Hepatocyte (in vitro differentiated cells): ENCODE measurements around the gene LCLAT1. TPM values are rescaled to one million over a fixed set of nuclear protein-coding genes. Genes with fewer than 3 reads are reported as not detected.
A peak's percentile ranks its signal among the peaks of the same experiment; 100 is the strongest.

Source experiments
- DNase-seq: peaks from one replicate; pipeline ENCODE4 v3.0.0-alpha.2; 2016; ENCODE audit warnings: low spot score
- H2AFZ ChIP-seq: fragments of 200-600 bp; sonication (generic); 2 replicates; pipeline ENCODE4 v1.6.0; 2016; ENCODE audit warnings: antibody characterized with exemption, mild to moderate bottlenecking
- H3K27ac ChIP-seq: fragments of 200-600 bp; sonication (generic); 2 replicates; pipeline ENCODE4 v1.5.1; 2016; ENCODE audit warnings: mild to moderate bottlenecking
- H3K27me3 ChIP-seq: fragments of 200-600 bp; sonication (generic); 2 replicates; pipeline ENCODE4 v1.6.1; 2016
- H3K36me3 ChIP-seq: fragments of 200-600 bp; sonication (generic); replicated peaks from 2 replicates; pipeline ENCODE4 v1.5.1; 2016; ENCODE audit warnings: low read depth; ENCODE audit not compliant: insufficient read depth
- H3K4me1 ChIP-seq: fragments of 200-600 bp; sonication (generic); 2 replicates; pipeline ENCODE4 v1.5.1; 2016; ENCODE audit warnings: mild to moderate bottlenecking, moderate library complexity; ENCODE audit not compliant: insufficient read depth
- H3K4me2 ChIP-seq: fragments of 200-600 bp; sonication (generic); 2 replicates; pipeline ENCODE4 v1.6.0; 2016
- H3K4me3 ChIP-seq: fragments of 200-600 bp; sonication (generic); 2 replicates; pipeline ENCODE4 v1.5.1; 2016; ENCODE audit warnings: mild to moderate bottlenecking
- H3K79me2 ChIP-seq: fragments of 200-600 bp; sonication (generic); 2 replicates; pipeline ENCODE4 v1.6.0; 2017; ENCODE audit warnings: mild to moderate bottlenecking
- H3K9me2 ChIP-seq: fragments of 200-600 bp; sonication (generic); replicated peaks from 2 replicates; pipeline ENCODE4 v1.6.0; 2017; ENCODE audit warnings: mild to moderate bottlenecking; ENCODE audit not compliant: insufficient read depth
- H3K9me3 ChIP-seq: fragments of 200-600 bp; sonication (generic); 2 replicates; pipeline ENCODE4 v1.5.1; 2016; ENCODE audit warnings: low read depth, mild to moderate bottlenecking
- H4K20me1 ChIP-seq: fragments of 200-600 bp; sonication (generic); 2 replicates; pipeline ENCODE4 v1.6.0; 2016; ENCODE audit warnings: mild to moderate bottlenecking; ENCODE audit not compliant: insufficient read depth, poor library complexity, severe bottlenecking
- CTCF ChIP-seq: fragments of 200-600 bp; sonication (generic); IDR thresholded peaks from 2 replicates; pipeline ENCODE4 v1.5.1; 2016; ENCODE audit warnings: antibody characterized with exemption, mild to moderate bottlenecking; ENCODE audit not compliant: poor library complexity
- EZH2 ChIP-seq: fragments of 200-600 bp; sonication (generic); IDR thresholded peaks from 2 replicates; pipeline ENCODE4 v1.6.1; 2016; ENCODE audit warnings: antibody characterized with exemption, mild to moderate bottlenecking, borderline replicate concordance
- EZH2phosphoT487 ChIP-seq: fragments of 200-600 bp; sonication (generic); IDR thresholded peaks from one replicate; pipeline ENCODE4 v1.6.1; 2018; ENCODE audit warnings: antibody characterized with exemption, mild to moderate bottlenecking, low read depth, moderate library complexity; ENCODE audit not compliant: unreplicated experiment, severe bottlenecking
- WGBS: methylation state at CpG from one replicate; pipeline ENCODE4 v1.1.6; 2016; ENCODE audit warnings: low lambda C conversion rate; ENCODE audit errors: missing lambda C conversion rate; 5-methylcytosine and 5-hydroxymethylcytosine counted together
- polyA plus RNA-seq: library from polyadenylated mRNA; unstranded; fragments of >200 nt; fragmentation: Nextera tagmentation; extraction: Ambion mirVana; gene quantifications from 2 replicates; pipeline ENCODE4 v1.2.1, GENCODE V29; 2016
- total RNA-seq: library from RNA; depleted of rRNA; stranded (reverse); fragments of >200 nt; gene quantifications from 2 replicates; pipeline ENCODE4 v1.2.3, GENCODE V29; 2014

LCLAT1 gene
- total and polyA plus RNA-seq, 2 experiments from 2014 or later = 10.1 to 15.4 TPM

- peak; percentile 51 for DNase-seq
- Histone ChIP-seq H2AFZ (no peak overlapping the region), H3K27ac (peak overlapping the region; percentile 88)
Observed at GRCh38 chr2:30422444-30423040, 24.5 kb upstream of the LCLAT1 start.

DNA sequence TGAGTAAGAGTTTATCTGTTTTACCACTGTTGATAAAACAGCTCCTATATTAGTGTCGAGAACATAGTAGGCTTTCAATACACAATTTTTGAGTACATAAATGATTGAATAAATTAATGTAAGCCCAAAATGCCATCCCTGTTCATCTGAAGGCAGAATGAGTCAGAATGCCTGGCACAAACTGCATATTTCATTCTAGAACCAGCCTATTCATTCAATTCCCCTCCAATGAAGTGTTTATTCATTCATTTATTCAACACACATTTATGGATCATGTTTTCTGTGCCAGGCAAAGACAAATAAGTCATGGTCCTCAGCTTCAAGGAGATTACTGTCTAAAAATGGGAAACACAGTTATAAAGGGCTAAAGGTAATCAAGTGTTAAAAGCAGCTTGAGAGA is 22.8 kb upstream of the LCLAT1 start:
- no peaks in the 10 kb centered on the region for H4K20me1 ChIP-seq
- no peak for DNase-seq
- no peaks in the 10 kb centered on the region for H3K27me3 ChIP-seq
- H3K36me3 ChIP-seq = no peaks in the 10 kb centered on the region
- no peak for TF ChIP-seq EZH2
- TF ChIP-seq CTCF = no peak
- TF ChIP-seq EZH2phosphoT487 = no peak
- H3K27ac ChIP-seq = no peak overlapping the region
- no peak overlapping the region for H2AFZ ChIP-seq
- H3K4me3 ChIP-seq = no peak overlapping the region
- H3K9me3 ChIP-seq = no peaks in the 10 kb centered on the region
- no peaks in the 10 kb centered on the region for H3K79me2 ChIP-seq
- WGBS = 95% methylated on average over 1 of the region's 1 CpG
- H3K4me2 ChIP-seq = no peak overlapping the region
- peaks cover 36% of the 10 kb centered on the region for H3K4me1 ChIP-seq
- no peaks in the 10 kb centered on the region for H3K9me2 ChIP-seq

More at GRCh38 chr2:30422444-30423040, 24.5 kb upstream of the LCLAT1 start:
- Histone ChIP-seq H3K4me2 (peak overlapping the region; percentile 56), H3K9me2 (no peaks in the 10 kb centered on the region), H3K4me1 (peaks cover 26% of the 10 kb centered on the region), H3K79me2 (no peaks in the 10 kb centered on the region), H4K20me1 (no peaks in the 10 kb centered on the region), H3K36me3 (no peaks in the 10 kb centered on the region), H3K4me3 (no peak overlapping the region), H3K9me3 (no peaks in the 10 kb centered on the region), H3K27me3 (no peaks in the 10 kb centered on the region)
- 72% methylated on average over 8 of the region's 8 CpGs for WGBS
- TF ChIP-seq EZH2phosphoT487 = no peak
- TF ChIP-seq EZH2 = no peak
- TF ChIP-seq CTCF = no peak

DNA sequence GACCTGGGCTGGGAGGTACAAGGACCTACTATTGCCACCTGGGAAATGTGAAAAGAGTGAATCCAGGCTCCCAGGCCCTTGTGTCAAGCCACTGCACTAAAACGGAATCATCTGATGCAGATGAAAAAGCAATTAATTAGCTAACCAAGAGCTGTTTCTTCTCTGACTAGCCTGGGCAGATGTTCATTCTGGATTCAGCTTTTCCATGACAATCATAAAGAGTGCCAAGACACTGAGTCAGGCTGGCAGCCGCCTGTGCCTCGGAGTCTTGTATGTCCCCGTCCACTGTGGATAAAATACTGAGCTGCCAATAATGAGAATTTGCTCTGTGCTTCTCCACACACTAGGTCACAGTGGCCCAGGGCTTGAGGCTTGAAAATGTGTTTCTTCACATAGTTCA is 21.7 kb upstream of the LCLAT1 start:
- Histone ChIP-seq H3K4me2 (no peak overlapping the region), H3K4me1 (peaks cover 36% of the 10 kb centered on the region), H3K9me3 (no peaks in the 10 kb centered on the region), H2AFZ (no peak overlapping the region), H3K36me3 (no peaks in the 10 kb centered on the region), H3K27me3 (no peaks in the 10 kb centered on the region), H3K9me2 (no peaks in the 10 kb centered on the region), H3K27ac (no peak overlapping the region), H3K4me3 (no peak overlapping the region), H3K79me2 (no peaks in the 10 kb centered on the region), H4K20me1 (no peaks in the 10 kb centered on the region)
- WGBS = 94% methylated on average over 4 of the region's 4 CpGs
- DNase-seq = no peak
- TF ChIP-seq CTCF (no peak), EZH2 (no peak), EZH2phosphoT487 (no peak)
